NK-92 (cell line): ENCODE data around the gene INCENP.
"Not testable (repeated sequence)": the region's sequence is repeated elsewhere in the genome, so short reads cannot be mapped to it uniquely, and the experiment has no call there.

Source experiments
- DNase-seq: peaks from one replicate; lab custom pipeline; 2025; ENCODE audit not compliant: unreplicated experiment; lab: John Stamatoyannopoulos, UW

The INCENP gene

DNA sequence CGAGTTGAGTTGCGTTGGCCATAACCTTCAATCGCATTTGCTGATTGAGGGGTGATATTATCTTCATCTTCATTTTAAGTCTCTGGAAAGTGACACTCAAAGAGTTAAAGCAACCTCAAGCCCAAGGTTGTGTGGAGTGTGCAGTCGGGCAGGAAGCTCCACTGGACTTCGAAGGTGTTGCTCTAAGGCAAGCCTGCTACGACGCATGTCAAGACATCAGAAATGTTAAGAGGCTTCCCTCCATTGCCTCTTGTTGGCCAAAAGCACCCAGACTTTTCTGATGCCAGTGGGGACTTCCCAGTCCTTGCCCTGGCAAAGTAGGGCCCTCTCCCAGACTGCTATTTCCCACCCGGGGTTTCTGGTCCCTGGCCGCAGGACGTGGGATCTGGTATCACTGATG is 42.6 kb downstream of the INCENP start:
- no peak for DNase-seq

DNA sequence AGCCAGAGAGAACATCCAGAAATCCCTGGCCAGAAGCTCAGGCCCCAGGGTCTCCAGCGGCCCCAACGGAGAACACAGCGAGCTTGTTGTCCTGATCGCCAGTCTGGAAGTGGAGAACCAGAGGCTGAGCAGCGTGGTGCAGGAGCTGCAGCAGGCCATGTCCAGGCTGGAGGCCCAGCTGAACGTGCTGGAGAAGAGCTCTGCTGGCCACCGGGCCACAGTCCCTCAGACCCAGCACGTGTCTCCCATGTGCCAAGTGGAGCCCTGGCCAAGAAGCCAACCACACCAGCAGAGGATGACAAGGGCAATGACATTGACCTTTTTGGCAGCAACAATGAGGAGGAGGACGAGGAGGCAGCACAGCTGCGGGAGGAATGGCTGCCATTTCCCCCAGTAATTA is 45.6 kb downstream of the INCENP start:
- DNase-seq = no peak

DNA sequence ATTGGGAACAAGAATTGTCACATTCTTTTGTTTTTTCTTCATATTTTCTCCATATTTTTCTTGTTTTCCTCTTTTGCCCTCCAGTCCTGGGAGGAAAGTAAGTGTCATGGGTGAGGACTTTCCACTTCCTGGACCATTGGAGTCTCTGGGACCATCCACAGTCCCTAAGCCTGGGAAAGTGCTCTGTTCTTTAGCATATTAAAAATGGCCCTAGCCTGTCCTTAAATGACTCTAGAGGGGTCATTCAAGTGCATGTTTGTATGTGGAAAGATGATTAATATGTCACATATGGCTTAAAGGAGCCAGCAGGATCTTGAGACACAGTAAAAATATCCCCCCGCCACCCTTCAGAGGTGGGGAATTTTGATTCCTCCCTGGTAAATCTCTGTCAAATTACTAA is 46.1 kb downstream of the INCENP start:
- no peak for DNase-seq

DNA sequence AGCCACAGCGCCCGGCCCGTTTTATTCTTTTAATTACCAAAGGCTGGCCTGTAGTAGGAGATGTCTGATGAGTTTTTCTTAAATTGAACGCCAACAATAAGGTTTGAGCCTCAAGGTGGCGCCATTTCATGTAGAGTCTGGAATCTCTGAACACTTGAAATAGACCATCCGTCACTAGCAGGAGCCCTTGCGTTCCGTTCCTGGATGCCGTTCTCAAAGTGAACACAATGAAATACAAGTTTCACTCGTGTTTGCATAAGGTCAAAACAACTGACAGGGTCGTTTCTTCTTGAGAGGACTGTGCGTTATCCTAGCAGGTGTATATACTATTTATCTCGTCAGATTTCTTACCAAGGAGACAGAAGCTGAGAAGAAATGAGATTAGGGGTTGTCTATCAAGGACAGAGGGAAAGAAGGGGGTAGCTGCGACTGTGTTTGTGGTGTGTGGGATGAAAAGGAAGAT is 47.5 kb downstream of the INCENP start:
- no peak for DNase-seq

DNA sequence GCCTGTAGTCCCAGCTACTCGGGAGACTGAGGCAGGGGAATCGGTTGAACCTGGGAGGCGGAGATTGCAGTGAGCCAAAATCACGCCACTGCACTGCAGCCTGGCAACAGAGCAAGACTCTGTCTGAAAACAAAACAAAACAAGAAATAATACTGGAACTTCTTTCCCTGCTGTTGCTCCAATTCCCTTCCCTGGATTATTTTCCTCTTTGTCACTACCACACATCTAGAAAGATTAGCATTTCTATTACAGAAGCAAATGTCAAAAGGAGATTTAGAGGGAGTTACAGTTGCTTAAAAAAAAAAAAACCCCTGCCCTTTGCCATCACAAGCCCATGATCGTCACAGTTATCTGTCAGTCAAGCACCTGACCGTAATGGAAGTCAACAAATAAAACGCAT is 48.5 kb downstream of the INCENP start:
- no peak for DNase-seq

DNA sequence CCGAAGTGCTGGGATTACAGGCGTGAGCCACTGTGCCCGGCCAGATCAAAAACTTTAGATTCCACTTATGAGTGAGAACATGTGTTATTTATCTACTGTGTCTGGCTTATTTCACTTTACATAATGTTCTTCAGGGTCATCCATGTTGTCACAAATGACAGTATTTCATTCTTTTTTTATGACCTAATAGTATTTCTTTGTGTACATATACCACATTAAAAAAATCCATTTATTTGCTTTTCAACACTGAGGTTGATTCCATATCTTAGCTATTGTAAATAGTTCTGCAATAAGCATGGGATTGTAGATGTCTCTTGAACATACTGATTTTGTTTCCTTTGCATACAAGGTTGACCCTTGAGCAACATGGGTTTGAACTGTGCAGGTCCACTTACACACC is 53.0 kb downstream of the INCENP start:
- no peak for DNase-seq

DNA sequence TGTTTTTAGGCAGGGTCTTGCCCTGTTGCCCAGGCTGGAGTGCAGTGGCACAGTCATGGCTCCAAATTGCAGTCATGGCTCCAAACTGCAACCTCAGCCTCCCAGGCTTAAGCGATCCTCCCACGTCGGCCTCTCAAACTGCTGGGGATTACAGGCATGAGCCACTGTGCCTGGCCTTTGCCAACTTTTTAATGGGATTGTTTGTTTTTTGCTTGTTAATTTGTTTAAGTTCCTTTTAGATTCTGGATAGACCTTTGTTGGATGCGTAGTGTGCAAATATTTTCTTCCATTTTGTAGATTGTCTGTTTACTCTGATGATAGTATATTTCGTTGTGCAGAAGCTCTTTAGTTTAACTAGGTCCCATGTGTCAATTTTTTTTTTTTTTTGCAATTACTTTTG is 56.2 kb downstream of the INCENP start:
- DNase-seq = no peak

DNA sequence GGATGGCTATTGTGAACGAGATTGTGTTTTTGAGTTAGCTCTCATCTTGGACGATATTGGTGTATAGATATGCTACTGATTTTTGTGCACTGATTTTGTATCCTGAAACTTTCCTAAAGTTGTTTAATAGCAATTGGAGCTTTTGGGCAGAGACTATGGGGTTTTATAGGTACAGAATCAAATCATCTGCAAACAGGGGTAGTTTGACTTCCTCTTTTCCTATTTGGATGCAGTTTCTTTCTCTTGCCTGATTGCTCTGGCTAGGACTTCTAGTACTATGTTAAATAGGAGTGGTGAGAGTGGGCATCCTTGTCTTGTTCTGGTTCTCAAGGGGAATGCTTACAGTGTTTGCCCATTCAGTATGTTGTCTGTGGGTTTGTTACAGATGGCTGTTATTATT is 57.3 kb downstream of the INCENP start:
- DNase-seq = no peak

DNA sequence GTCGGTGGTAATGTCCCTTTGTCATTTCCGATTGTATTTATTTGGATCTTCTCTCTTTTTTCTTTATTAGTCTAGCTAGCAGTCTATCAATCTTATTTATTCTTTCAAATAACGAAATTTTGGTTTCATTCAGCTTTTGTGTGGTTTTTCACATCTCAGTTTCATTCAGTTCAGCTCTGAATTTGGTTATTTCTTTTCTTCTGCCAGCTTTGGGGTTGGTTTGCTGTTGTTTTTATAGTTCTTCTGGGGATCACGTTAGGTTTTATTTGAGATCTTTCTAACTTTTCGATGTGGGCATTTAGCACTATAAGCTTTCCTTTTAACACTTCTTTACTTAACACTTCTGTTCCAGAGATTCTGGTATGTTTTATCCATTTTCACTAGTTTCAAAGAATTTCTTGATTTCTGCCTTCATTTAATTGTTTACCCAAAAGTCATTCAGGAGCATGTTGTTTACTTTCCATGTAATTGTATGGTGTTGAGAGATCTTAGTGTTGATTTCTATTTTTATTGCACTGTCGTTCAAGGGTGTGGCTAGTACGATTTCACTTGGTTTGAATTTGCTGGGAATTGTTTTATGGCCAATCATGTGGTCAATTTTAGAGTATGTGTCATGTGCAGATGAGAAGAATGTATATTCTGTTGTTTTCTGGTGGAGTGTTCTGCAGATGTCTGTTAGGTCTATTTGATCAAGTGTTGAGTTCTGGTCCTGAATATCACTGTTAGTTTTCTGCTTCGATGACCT is 58.5 kb downstream of the INCENP start:
- no peak for DNase-seq

DNA sequence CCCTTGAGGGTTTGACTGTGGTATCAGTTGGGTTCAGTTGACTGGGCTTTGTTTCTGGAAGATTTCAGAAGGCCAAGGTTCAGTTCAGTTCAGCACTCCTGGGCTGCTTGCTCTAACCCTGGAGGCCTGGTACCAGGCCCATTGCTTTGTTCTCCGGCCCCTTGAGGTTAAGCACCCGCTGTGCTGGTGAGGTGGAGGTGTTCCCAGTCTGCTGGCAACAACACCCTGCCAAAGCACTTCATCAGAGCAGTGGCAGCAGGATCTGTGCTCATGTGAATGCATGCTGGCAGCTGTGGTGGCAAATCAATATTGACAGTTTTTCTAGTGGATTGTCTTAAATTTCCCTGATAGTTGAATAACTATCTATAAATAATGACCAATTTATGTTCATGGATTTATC is 62.4 kb downstream of the INCENP start:
- no peak for DNase-seq

DNA sequence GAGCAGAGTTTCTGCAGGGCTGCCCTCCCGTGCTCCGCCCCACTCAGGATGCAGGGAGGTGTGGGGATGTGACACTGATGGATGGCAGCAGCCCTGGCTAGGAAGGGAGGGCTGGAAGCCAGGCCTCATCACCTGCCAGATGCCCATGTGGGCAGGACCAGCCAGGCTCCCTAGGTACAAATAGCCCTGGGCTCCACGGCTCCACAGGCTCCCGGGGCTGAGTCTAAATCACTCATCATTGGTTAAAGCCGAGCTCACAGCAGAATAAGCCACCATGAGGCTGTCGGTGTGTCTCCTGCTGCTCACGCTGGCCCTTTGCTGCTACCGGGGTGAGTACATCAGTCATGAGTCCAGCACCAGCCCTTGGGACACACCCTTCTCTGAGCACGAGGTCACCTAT is 66.2 kb downstream of the INCENP start, which contains the start of gene SCGB1D1:
SCGB1D1 (plus strand) TSS at position 206 of the 400 bp plus-strand sequence; CDS start at position 275, 69 bp downstream.
- DNase-seq = no peak

DNA sequence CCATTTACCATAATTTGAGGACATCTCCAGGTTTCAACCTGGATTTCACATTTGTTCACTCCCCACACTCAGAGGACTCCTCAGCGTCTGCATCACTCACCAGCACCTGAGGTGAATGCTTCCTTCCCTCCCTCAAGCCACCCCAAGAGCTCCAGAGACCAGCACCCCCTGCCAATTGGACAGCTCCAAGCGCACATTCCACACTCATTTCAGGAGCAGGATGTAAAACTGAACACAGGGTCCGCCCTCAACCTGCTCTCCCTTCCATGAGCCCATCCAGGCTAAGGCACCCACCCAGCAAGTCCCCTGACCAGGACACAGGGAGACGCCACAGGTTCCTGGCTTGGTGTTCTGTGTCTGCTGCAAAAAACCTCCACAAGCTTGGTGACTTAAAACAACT is 70.1 kb downstream of the INCENP start:
- no peak for DNase-seq

DNA sequence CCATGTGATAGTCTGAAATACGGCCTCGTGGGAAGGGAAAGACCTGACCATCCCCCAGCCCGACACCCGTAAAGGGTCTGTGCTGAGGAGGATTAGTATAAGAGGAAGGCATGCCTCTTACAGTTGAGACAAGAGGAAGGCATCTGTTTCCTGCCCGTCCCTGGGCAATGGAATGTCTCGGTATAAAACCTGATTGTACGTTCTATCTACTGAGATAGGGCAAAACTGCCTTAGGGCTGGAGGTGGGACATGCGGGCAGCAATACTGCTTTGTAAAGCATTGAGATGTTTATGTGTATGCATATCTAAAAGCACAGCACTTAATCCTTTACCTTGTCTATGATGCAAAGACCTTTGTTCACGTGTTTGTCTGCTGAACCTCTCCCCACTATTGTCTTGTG is 71.2 kb downstream of the INCENP start:
- not testable (repeated sequence) for DNase-seq

DNA sequence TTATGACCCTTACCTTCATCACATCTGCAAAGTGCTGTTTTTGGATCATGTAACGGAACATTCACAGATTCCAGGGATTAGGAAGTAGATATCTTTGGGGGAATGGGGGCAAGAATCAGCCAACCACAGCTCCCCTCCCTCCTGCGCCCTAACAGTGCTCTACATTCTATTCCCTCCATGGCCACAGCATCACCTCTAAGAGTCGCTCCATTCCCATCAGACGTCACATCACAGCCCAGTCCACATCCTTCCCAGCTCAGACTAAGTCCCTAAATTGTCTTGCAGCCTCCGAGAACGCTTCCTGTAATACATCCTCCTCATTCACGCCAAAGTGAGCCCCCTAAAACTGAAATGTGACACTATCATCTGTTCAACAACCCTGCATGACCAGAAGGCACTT is 72.1 kb downstream of the INCENP start:
- DNase-seq = no peak

DNA sequence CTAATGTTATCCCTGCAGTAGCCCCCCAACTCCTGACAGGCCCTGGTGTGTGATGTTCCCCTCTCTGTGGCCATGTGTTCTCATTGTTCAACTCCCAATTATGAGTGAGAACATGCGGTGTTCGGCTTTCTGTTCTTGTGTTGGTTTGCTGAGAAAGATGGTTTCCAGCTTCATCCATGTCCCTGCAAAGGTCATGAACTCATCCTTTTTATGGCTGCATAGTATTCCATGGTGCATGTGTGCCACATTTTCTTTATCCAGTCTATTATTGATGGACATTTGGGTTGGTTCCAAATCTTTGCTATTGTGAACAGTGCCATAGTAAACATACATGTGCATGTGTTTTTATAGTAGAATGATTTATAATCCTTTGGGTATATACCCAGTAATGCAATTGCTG is 73.6 kb downstream of the INCENP start:
- not testable (repeated sequence) for DNase-seq

DNA sequence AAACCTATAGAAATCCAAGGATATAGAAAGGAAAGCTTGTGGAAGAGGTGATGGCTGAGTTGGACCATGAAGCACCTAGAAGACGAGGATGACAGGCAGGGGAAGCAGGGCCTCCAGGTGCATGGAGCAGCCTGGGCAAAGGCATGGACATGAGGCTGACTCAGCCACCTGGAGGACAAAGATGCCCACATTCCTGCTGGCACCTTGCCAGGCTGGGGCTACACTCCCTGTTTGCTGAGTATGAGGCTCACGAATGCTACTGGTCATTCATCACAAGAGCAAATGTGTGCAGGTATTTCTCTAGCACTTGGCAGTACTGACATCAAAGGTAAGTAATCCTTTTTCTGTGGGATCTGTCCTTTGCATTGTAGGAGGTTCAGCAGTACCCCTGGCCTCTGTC is 77.6 kb downstream of the INCENP start:
- no peak for DNase-seq
